ENCODE results near the gene KLHDC8A.
"Not testable (repeated sequence)": the region's sequence is repeated elsewhere in the genome, so short reads cannot be mapped to it uniquely, and the experiment has no call there.

The KLHDC8A gene

DNA sequence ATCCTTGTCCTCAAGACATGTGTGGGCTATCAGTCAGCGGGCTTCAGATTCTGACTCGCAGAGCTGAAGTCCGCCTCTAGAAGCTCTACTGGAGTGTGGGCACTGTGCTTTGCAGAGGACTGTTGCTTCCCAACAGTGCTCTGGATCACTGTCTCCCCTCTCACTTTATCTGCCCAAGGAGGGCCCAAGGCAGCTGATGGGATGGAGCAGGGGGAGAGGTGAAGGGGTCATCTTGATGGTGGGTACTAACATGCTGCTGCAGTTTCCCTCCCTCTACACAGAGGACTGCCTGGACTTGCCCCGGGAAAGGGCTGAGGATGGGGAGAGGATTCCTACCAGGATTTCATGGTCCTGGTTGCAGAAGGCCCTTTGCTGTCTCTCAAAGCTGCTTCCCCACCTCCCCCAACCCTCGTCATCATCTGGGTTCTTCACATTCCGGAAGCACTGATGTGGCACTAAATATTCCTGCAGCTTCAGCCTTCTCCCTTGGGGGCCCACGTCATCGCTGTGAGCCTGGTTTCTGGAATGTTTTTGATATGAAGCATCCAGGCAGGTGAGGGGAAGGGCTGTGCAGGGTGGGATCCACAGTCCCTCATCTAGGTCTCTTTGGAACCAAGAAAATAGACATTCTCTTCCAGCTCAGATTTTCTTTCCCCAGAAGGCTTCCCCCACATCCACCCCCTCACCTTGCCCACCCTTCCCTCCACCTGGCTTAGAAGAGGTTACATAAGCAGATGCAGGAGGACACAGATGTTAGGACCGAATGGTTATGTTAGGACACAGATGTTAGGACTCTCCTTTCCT lies 58.3 kb downstream of the KLHDC8A start:
- DNase-seq (ENCODE audit: low read depth), result no peak
- TF ChIP-seq, protein P1, sequence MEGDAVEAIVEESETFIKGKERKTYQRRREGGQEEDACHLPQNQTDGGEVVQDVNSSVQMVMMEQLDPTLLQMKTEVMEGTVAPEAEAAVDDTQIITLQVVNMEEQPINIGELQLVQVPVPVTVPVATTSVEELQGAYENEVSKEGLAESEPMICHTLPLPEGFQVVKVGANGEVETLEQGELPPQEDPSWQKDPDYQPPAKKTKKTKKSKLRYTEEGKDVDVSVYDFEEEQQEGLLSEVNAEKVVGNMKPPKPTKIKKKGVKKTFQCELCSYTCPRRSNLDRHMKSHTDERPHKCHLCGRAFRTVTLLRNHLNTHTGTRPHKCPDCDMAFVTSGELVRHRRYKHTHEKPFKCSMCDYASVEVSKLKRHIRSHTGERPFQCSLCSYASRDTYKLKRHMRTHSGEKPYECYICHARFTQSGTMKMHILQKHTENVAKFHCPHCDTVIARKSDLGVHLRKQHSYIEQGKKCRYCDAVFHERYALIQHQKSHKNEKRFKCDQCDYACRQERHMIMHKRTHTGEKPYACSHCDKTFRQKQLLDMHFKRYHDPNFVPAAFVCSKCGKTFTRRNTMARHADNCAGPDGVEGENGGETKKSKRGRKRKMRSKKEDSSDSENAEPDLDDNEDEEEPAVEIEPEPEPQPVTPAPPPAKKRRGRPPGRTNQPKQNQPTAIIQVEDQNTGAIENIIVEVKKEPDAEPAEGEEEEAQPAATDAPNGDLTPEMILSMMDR (IDR thresholded peaks at IDR 0.05; ENCODE audit: control insufficient read depth, extremely low read depth, insufficient read depth), result no peak
- H3K4me3 ChIP-seq (ENCODE audit: low read depth, low read length), result no peak overlapping the region

DNA sequence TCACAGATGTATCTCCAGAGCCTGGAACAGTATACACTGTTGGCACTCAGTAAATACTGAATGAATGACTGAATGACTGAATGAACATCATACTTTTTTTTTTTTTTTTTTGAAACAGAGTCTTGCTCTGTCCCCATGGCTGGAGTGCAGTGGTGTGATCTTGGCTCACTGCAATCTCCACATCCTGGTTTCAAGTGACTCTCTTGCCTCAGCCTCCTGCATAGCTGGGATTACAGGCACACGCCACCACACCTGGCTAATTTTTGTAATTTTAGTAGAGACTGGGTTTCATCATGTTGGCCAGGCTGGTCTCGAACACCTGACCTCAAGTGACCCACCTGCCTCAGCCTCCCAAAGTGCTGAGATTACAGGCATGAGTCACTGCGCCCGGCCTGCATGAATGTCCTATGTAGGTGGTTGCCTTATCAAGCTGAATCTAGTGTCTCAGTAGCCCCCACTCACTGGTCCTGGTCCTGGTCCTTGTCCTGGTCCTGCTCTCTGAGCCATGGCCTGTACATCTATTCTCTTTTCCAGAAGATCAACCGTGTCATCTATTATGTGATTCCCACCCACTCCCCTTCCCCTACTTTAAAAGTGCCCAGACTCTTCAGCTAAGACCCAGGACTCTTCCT lies 59.1 kb downstream of the KLHDC8A start:
- not testable (repeated sequence) for DNase-seq (ENCODE audit: low read depth); H3K4me3 ChIP-seq (ENCODE audit: low read depth, low read length)

DNA sequence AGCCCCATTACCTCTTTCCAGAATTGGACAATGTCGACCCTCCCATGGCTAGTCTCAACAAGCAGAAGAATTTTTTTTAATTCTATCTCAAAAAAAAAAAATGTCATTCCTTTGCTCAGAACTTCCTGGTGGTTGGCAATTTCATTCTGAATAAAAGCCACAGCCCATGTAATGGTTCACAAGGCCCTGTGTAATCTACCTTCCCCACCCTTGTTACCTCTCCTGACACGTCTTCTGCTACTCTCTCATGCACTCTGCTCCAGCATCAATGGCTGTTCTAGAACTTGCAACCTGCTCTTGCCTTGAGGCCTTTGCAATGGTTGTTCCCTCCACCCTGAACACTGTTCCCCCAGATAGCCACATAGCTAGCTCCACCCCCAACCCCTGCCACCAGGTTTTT lies 60.6 kb downstream of the KLHDC8A start:
- H3K4me3 ChIP-seq (ENCODE audit: low read depth, low read length), result no peak overlapping the region
- TF ChIP-seq, protein P1 (IDR thresholded peaks at IDR 0.05; ENCODE audit: control insufficient read depth, extremely low read depth, insufficient read depth), result no peak
- DNase-seq (ENCODE audit: low read depth), result no peak

DNA sequence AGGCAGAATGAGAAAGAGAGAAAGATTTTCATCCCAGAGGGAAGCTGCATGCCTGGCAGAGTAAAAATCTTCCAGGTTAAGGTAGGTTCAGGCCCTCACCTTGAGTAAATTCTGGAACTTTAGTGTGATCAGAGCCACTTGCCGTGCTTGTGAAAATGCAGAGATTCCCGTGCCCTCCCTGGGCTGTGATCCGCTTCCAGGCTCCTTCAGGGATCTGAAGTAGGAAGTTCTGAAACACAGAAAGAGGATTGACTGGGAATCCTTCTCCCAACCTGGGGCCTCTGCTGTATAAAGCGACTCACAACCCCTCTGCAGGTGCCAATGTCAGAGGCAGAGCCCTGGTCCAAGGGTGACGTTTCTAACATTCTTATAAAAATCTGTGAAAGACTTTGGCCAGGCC lies 61.8 kb downstream of the KLHDC8A start:
- TF ChIP-seq, protein P1 (IDR thresholded peaks at IDR 0.05; ENCODE audit: control insufficient read depth, extremely low read depth, insufficient read depth), result no peak
- no peak for DNase-seq (ENCODE audit: low read depth)
- H3K4me3 ChIP-seq (ENCODE audit: low read depth, low read length), result no peak overlapping the region

DNA sequence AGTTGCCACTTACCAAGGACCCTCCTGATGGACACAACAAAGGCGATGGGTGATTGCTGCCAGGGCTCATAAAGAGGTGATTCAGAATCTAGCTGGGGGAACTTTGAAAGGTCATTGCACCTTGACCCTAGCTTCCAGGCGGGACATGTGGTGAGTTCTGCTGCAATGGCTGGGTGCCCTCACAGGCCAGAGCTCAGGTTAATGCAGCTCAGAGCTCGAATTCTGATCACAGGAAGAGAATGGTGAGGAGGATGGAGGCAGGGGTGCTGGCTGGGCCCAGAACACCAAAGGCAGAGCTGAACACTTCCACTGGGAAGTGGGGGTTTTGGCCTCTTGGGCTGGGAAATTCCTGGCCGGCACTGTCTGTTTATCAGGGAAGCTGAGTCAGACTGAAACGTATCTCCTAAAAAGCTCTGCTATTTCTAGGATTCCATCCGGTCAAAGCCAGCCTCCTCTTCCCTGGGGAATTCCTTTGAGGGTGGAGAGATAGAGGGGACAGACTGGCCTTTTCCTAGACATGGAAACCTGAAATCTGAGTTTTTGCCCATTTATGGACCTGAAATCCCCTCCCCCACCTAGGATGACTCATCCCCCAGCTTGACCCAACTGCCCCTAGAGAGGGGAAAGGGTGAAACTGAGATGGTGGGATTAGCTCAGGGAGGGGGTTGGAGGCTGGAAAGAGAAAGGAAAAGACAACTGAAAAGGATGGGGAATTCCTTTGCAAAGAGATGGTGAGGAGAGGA lies 62.4 kb downstream of the KLHDC8A start:
- no peak overlapping the region for H3K4me3 ChIP-seq (ENCODE audit: low read depth, low read length)
- TF ChIP-seq, protein P1 (IDR thresholded peaks at IDR 0.05; ENCODE audit: control insufficient read depth, extremely low read depth, insufficient read depth), result no peak
- DNase-seq (ENCODE audit: low read depth), result no peak

DNA sequence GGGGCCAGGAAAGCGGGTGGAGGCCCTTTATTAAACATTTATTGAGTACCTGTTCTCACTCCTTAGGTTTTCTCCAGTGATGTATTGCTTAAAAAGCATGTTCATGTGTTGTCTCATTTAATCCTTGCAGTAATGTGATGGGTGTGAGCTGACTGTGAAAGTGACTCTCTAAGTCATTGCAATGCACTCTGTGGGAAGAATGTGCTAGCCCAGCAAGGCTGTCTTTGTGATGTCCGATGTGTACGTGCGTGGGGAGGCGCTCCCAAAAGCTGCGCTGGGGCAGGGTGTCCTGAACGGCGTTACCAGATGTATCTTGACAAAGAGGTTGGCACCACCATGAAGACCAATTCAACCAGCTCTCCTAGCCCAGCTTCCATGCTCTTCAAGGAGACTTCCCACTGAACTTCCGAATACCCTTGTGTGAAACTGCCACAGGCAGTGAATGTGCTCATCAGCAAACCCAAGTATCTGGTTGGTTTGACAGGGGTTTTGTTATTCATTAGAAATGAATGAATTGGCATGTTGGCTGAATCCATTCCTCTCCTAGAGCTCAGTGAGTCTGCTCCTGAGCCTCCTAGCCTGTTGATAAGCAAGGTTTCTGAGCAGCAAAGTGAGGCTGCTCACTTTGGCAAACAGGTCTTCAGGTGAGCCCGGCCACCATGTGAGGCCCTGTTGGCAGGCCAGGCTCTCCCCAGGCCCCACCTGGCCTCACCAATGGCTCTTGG lies 63.2 kb downstream of the KLHDC8A start:
- no peak for DNase-seq (ENCODE audit: low read depth)
- H3K4me3 ChIP-seq (ENCODE audit: low read depth, low read length), result no peak overlapping the region
- TF ChIP-seq, protein P1 (IDR thresholded peaks at IDR 0.05; ENCODE audit: control insufficient read depth, extremely low read depth, insufficient read depth), result no peak

DNA sequence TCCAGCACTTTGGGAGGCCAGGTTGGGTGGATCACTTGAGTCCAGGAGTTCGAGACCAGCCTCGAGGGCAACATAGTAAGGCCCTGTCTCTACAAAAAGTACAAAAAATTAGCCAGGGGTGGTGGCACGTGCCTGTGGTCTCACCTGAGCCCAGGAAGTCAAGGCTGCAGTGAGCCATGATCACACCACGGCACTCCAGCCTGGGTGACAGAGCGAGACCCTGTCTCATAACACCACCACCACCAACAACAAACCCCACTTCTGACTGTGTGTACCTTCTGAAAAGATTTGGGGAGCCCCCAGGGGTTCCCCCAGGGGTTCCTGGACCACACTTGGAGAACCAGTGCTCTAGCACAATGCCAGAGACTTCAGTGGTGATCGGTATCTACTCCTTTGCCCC lies 65.1 kb downstream of the KLHDC8A start:
- DNase-seq (ENCODE audit: low read depth), result no peak
- TF ChIP-seq, protein P1 (IDR thresholded peaks at IDR 0.05; ENCODE audit: control insufficient read depth, extremely low read depth, insufficient read depth), result no peak
- H3K4me3 ChIP-seq (ENCODE audit: low read depth, low read length), result no peak overlapping the region
